Common myeloid progenitor, CD34-positive (primary cell): ENCODE results near the gene PLEKHA5.

Experiments used
- CTCF ChIA-PET: fragments of 350-600 bp; sonication (Branson Sonifier 250); formaldehyde crosslinking; loops from one replicate; lab custom pipeline; 2021; ENCODE audit warnings: antibody characterized with exemption; lab: Charles Lee
- POLR2A ChIA-PET: fragments of 350-600 bp; sonication (Branson Sonifier 250); formaldehyde crosslinking; loops from one replicate; lab custom pipeline; 2021; ENCODE audit warnings: antibody characterized with exemption; lab: Charles Lee
- DNase-seq, 3 donors: peaks; one replicate each; pipeline versions ENCODE4 v3.0.0 to v3.0.0-alpha.2; 2013
- H3K27ac ChIP-seq, 2 experiments: 1 replicate in 1 of 2; 2 replicates in 1 of 2; pipeline ENCODE4 v1.7.0; 2013; ENCODE audit warnings: inconsistent platforms in 2 of 2, low read length in 2 of 2, mild to moderate bottlenecking in 2 of 2, low read depth in 1 of 2, moderate library complexity in 1 of 2; ENCODE audit not compliant: severe bottlenecking in 2 of 2, insufficient read depth in 1 of 2, poor library complexity in 1 of 2
- H3K27me3 ChIP-seq, 5 experiments: replicated peaks in 2 of 5; 1 replicate in 3 of 5; 2 replicates in 2 of 5; pipeline versions ENCODE4 v1.6.1 to v1.7.0; 2013; ENCODE audit warnings: low read length in 4 of 5, mild to moderate bottlenecking in 2 of 5, moderate library complexity in 2 of 5, inconsistent platforms in 1 of 5; ENCODE audit not compliant: insufficient read depth in 5 of 5, control insufficient read depth in 4 of 5
- H3K36me3 ChIP-seq, 4 experiments: 1 replicate in 2 of 4; 2 replicates in 2 of 4; pipeline versions ENCODE4 v1.6.1 to v1.7.0; 2013; ENCODE audit warnings: low read length in 3 of 4, control low read depth in 1 of 4, mild to moderate bottlenecking in 1 of 4; ENCODE audit not compliant: control insufficient read depth in 4 of 4, insufficient read depth in 4 of 4
- H3K4me1 ChIP-seq, 4 experiments: 1 replicate in 3 of 4; 2 replicates in 1 of 4; pipeline versions ENCODE4 v1.6.1 to v1.7.1; 2013; ENCODE audit warnings: low read length in 3 of 4, mild to moderate bottlenecking in 3 of 4, control low read depth in 1 of 4, inconsistent platforms in 1 of 4, moderate library complexity in 1 of 4; ENCODE audit not compliant: control insufficient read depth in 4 of 4, insufficient read depth in 4 of 4; ENCODE audit errors: control extremely low read depth in 1 of 4
- H3K4me3 ChIP-seq, 7 experiments: 1 replicate in 4 of 7; 2 replicates in 3 of 7; pipeline versions ENCODE4 v1.5.1 to v1.7.0; 2013; ENCODE audit warnings: mild to moderate bottlenecking in 7 of 7, low read length in 6 of 7, moderate library complexity in 6 of 7, inconsistent platforms in 2 of 7, low read depth in 2 of 7, control low read depth in 1 of 7; ENCODE audit not compliant: insufficient read depth in 4 of 7, control insufficient read depth in 1 of 7; ENCODE audit errors: extremely low read depth in 1 of 7
- H3K9me3 ChIP-seq, 5 experiments: 1 replicate in 4 of 5; 2 replicates in 1 of 5; pipeline versions ENCODE4 v1.6.1 to v1.7.1; 2013; ENCODE audit warnings: low read length in 4 of 5, mild to moderate bottlenecking in 2 of 5, inconsistent platforms in 1 of 5, low read depth in 1 of 5, moderate library complexity in 1 of 5; ENCODE audit not compliant: control insufficient read depth in 4 of 5, insufficient read depth in 2 of 5; ENCODE audit errors: control extremely low read depth in 1 of 5
- WGBS: methylation state at CpG from one replicate; pipeline ENCODE4 v1.1.5; 2013; ENCODE audit not compliant: insufficient coverage; 5-methylcytosine and 5-hydroxymethylcytosine counted together

Gene PLEKHA5

GRCh38 chr12:19423166-19423930 is 293.8 kb downstream of the PLEKHA5 start:
- H3K9me3 ChIP-seq, result peaks cover 0 to 4% (median 0%) of the 10 kb centered on the region in 5 experiments
- H3K4me1 ChIP-seq, result peaks cover 0 to 4% (median 0%) of the 10 kb centered on the region in 4 experiments
- no peak overlapping the region for H3K27ac ChIP-seq
- H3K36me3 ChIP-seq, result no peaks in the 10 kb centered on the region
- DNase-seq, result no peak
- no peaks in the 10 kb centered on the region for H3K27me3 ChIP-seq
- 100% methylated on average over 8 of the region's 12 CpGs for WGBS
- ChIA-PET CTCF (interaction anchor here (0.7 kb wide), 1 partner anchor 624 kb away, joined by 3 read pairs; no protein-coding TSS in a partner anchor), POLR2A (no interaction called here)
- H3K4me3 ChIP-seq, result no peak overlapping the region
